CD4-positive, alpha-beta T cell (primary cell): Measurements from ENCODE around the gene CMSS1. TPM values are rescaled to one million over a fixed set of nuclear protein-coding genes. Genes with fewer than 3 reads are reported as not detected.

Experiments
- ATAC-seq: fragments of 200-7000 bp; cut with Tn5 transposase; one replicate; pipeline ENCODE4 v1.10.0; 2022; ENCODE audit warnings: mild to moderate bottlenecking; ENCODE audit not compliant: poor library complexity
- CTCF ChIA-PET: fragments of 350-600 bp; sonication (Branson Sonifier 250); formaldehyde crosslinking; loops from one replicate; lab custom pipeline; 2021; ENCODE audit warnings: antibody characterized with exemption, inconsistent platforms; lab: Charles Lee
- POLR2A ChIA-PET: fragments of 350-600 bp; sonication (Branson Sonifier 250); formaldehyde crosslinking; loops from one replicate; lab custom pipeline; 2021; ENCODE audit warnings: antibody characterized with exemption, inconsistent platforms; lab: Charles Lee
- DNase-seq, 14 experiments: peaks; one replicate each; pipeline ENCODE4 v3.0.0-alpha.2; 2013 to 2020; ENCODE audit warnings: mixed read lengths in 2 of 14
- H3K27ac ChIP-seq, 2 donors: one replicate each; pipeline versions ENCODE4 v1.5.1 to v1.7.0; 2013; ENCODE audit warnings: low read length in 2 of 2, low read depth in 1 of 2, mild to moderate bottlenecking in 1 of 2
- H3K27me3 ChIP-seq, 2 experiments: 1 replicate in 1 of 2; 2 replicates in 1 of 2; pipeline versions ENCODE4 v1.6.1 to v1.7.0; 2013; ENCODE audit warnings: low read length in 2 of 2, control low read depth in 1 of 2, mild to moderate bottlenecking in 1 of 2, moderate library complexity in 1 of 2; ENCODE audit not compliant: insufficient read depth in 2 of 2, control insufficient read depth in 1 of 2
- H3K36me3 ChIP-seq: one replicate; pipeline ENCODE4 v1.6.1; 2013; ENCODE audit warnings: low read length, control low read depth; ENCODE audit not compliant: insufficient read depth
- H3K4me1 ChIP-seq: one replicate; pipeline ENCODE4 v1.6.1; 2013; ENCODE audit warnings: low read length, control low read depth; ENCODE audit not compliant: insufficient read depth
- H3K4me3 ChIP-seq: one replicate; pipeline ENCODE4 v1.5.1; 2013; ENCODE audit warnings: mild to moderate bottlenecking, low read length, moderate library complexity
- H3K9me3 ChIP-seq, 2 experiments: 1 replicate in 1 of 2; 2 replicates in 1 of 2; pipeline versions ENCODE4 v1.6.1 to v1.7.0; 2013; ENCODE audit warnings: low read length in 2 of 2, mild to moderate bottlenecking in 2 of 2, control low read depth in 1 of 2, moderate library complexity in 1 of 2; ENCODE audit not compliant: control insufficient read depth in 1 of 2, insufficient read depth in 1 of 2
- H3K27ac Mint-ChIP-seq: one replicate; pipeline ENCODE4 v1.8.0; 2020; ENCODE audit warnings: mixed read lengths
- H3K27me3 Mint-ChIP-seq: one replicate; pipeline ENCODE4 v1.8.0; 2021; ENCODE audit warnings: mixed read lengths
- H3K36me3 Mint-ChIP-seq: one replicate; pipeline ENCODE4 v1.8.0; 2021; ENCODE audit warnings: low read depth, mixed read lengths
- H3K4me1 Mint-ChIP-seq: one replicate; pipeline ENCODE4 v1.8.0; 2021; ENCODE audit warnings: low read depth, mixed read lengths
- H3K4me3 Mint-ChIP-seq: one replicate; pipeline ENCODE4 v1.8.0; 2020; ENCODE audit warnings: mild to moderate bottlenecking, mixed read lengths
- H3K9me3 Mint-ChIP-seq: one replicate; pipeline ENCODE4 v1.8.0; 2020; ENCODE audit warnings: mixed read lengths
- CTCF ChIP-seq: fragments of 200-600 bp; IDR thresholded peaks from one replicate; pipeline ENCODE4 v1.8.0; 2022; ENCODE audit warnings: antibody characterized with exemption, mild to moderate bottlenecking
- intact Hi-C, 2 experiments: fragments of 100-400 bp; cut with DNase I in 1 of 2; cut with micrococcal nuclease in 1 of 2; formaldehyde crosslinking; loops; one replicate each; pipeline versions ENCODE4 v1.15.1 to v1.9.0; 2023 to 2025; cut with DNase I, micrococcal nuclease
- total RNA-seq, 174 experiments: library from RNA in 2 of 174; stranded (reverse) in 2 of 174; gene quantifications; one replicate each; pipeline ENCODE4 v1.2.3 and lab custom pipeline; 2021 to 2026

Gene CMSS1
- total RNA-seq, 2 experiments from 2014 or later, result 12.2 TPM

GRCh38 chr3:100154171-100154570 is 336.5 kb downstream of the CMSS1 start:
- POLR2A ChIA-PET, result no interaction called here
- DNase-seq (no peak), ATAC-seq (no peak)
- no peaks in the 10 kb centered on the region for H3K27me3 Mint-ChIP-seq
- H3K9me3 Mint-ChIP-seq, result peaks cover 8% of the 10 kb centered on the region
- Histone ChIP-seq H3K4me1 (no peaks in the 10 kb centered on the region), H3K27me3 (no peaks in the 10 kb centered on the region), H3K36me3 (peaks cover 3% of the 10 kb centered on the region), H3K9me3 (peaks cover 7 to 15% of the 10 kb centered on the region in 2 experiments), H3K4me3 (no peak overlapping the region), H3K27ac (no peak overlapping the region)
- CTCF ChIA-PET, result no interaction called here
- no peak overlapping the region for H3K27ac Mint-ChIP-seq
- H3K36me3 Mint-ChIP-seq, result peaks cover 81% of the 10 kb centered on the region
- intact Hi-C loops, result no loop called here
- no peak for TF ChIP-seq CTCF
- no peak overlapping the region for H3K4me3 Mint-ChIP-seq
- no peaks in the 10 kb centered on the region for H3K4me1 Mint-ChIP-seq

DNA sequence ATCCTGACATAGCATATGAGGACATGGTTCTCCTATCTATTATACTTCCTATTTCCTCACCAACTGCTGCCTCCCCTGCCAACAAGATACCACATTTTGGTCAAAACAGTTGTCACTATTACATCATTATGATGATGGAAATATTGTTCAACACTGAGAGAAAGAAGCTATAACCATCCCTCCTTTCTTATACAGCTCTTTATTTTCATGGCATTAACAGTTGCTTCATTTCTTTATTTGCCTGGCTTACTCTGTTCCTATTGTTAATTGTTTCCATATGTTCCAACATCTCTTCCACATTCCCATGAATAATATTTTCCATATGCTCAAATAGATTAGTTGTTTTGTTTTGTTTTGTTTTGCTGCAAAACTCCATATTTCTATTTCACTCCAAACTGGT is 337.5 kb downstream of the CMSS1 start:
- no peak overlapping the region for H3K27ac Mint-ChIP-seq

GRCh38 chr3:100155590-100155989 is 337.9 kb downstream of the CMSS1 start:
- Histone ChIP-seq H3K4me3 (no peak overlapping the region), H3K4me1 (no peaks in the 10 kb centered on the region), H3K9me3 (peaks cover 7 to 15% of the 10 kb centered on the region in 2 experiments), H3K27me3 (no peaks in the 10 kb centered on the region), H3K27ac (no peak overlapping the region), H3K36me3 (peaks cover 2% of the 10 kb centered on the region)
- intact Hi-C loops, result no loop called here
- H3K9me3 Mint-ChIP-seq, result peaks cover 8% of the 10 kb centered on the region
- ChIA-PET CTCF (interaction anchor here (0.9 kb wide), 1 partner anchor 20 kb away, joined by 4 read pairs; no protein-coding TSS in a partner anchor), POLR2A (no interaction called here)
- H3K4me1 Mint-ChIP-seq, result no peaks in the 10 kb centered on the region
- TF ChIP-seq CTCF, result no peak
- no peak overlapping the region for H3K27ac Mint-ChIP-seq
- no peak overlapping the region for H3K4me3 Mint-ChIP-seq
- H3K36me3 Mint-ChIP-seq, result peaks cover 81% of the 10 kb centered on the region
- DNase-seq (no peak), ATAC-seq (no peak)
- no peaks in the 10 kb centered on the region for H3K27me3 Mint-ChIP-seq

More for the DNA sequence above, 337.5 kb downstream of the CMSS1 start:
- no peak for TF ChIP-seq CTCF
- Mint-ChIP-seq H3K4me3 (no peak overlapping the region), H3K9me3 (peaks cover 8% of the 10 kb centered on the region), H3K27me3 (no peaks in the 10 kb centered on the region), H3K36me3 (peaks cover 81% of the 10 kb centered on the region), H3K4me1 (no peaks in the 10 kb centered on the region)
- CTCF ChIA-PET, result interaction anchor here (0.9 kb wide), 1 partner anchor 19 kb away, joined by 4 read pairs; no protein-coding TSS in a partner anchor
- H3K9me3 ChIP-seq, result peaks cover 7 to 15% of the 10 kb centered on the region in 2 experiments
- intact Hi-C loops, result no loop called here
- H3K27me3 ChIP-seq, result no peaks in the 10 kb centered on the region
- no peak overlapping the region for H3K4me3 ChIP-seq
- POLR2A ChIA-PET, result no interaction called here
- H3K27ac ChIP-seq, result no peak overlapping the region
- no peak for DNase-seq
- no peak for ATAC-seq
- H3K36me3 ChIP-seq, result peaks cover 2% of the 10 kb centered on the region
- no peaks in the 10 kb centered on the region for H3K4me1 ChIP-seq
